Fibroblast of skin of left biceps (primary cell): Measurements from ENCODE around the gene DNAJA2.
A peak's percentile ranks its signal among the peaks of the same experiment; 100 is the strongest.
"Not testable (repeated sequence)": the region's sequence is repeated elsewhere in the genome, so short reads cannot be mapped to it uniquely, and the experiment has no call there.

Source experiments
- DNase-seq, 2 experiments: peaks; one replicate each; pipeline ENCODE4 v3.0.0-alpha.2; 2013; ENCODE audit warnings: low read depth in 2 of 2

Gene DNAJA2

DNA sequence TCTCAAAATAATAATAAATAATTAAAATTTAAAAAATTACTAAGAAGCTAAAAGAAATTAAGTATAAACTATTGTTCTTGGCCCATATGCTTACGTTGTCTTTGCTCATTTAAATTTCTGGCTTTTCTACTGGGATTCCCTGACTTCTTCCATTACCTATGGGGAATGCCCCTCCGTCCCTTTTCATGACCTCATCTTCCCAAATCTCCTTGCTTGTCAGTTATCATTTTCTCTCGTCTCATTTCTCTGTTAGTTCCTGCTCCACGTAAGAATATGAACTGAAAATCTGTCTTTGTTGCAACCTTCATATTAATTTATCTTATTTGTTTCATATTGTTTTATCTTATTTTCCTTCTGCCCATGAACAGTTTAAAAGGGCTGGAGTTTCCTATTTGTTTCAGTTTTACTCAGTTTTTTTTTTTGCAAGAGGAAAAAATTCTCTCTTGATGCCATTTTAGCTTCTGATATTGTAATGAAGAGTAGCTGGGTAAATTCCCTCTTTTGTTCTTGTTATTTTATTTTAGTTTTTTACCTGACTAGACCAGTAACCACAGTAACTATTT, 2.5 kb upstream of the DNAJA2 start:
- DNase-seq = no peak

- DNase-seq = no peak
Measured at GRCh38 chr16:46975165-46975564, 1.7 kb upstream of the DNAJA2 start.

DNA sequence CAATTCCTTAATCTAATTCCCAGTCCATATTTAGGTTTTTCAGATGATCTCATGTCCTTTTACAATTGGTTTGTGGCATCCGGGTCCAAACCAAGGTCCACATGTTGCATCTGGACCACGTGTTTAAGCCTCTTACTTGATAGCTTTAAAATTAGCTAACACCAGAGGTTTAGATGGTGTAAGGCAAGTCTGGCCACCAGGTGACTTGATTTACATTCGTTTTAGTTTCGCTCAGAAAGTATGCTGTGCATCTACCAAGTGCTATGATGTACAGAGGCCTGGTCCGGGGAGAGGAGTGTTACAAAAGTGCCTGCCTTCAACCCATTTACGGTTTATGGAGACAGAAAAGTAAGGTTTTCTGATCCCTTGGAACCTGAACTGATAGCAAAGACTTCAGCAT, 878 bp upstream of the DNAJA2 start:
- no peak for DNase-seq

- no peak for DNase-seq
Measured at GRCh38 chr16:46973996-46974324, 486 bp upstream of the DNAJA2 start.

- no peak for DNase-seq
Measured at GRCh38 chr16:46972429-46973206, 856 bp downstream of the DNAJA2 start.

DNA sequence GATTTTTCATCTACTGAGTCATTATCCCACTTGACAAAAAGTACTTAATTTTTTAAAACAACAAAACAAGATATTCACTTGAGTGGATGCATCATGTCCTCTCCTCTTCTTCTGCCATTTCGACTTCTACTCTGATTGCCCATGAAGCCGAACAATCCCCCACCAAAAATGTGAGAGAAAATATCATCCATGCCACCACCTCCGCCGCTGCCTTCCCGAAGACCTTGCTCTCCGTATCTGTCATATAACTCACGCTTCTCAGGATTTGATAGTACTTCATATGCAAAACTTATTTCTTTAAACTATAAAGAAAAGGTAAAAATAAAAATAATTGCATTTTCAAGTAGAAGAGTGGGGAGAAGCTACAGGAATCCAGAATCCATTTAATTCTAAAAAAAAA, 2.2 kb downstream of the DNAJA2 start:
- no peak for DNase-seq

GRCh38 chr16:46970089-46970488, 3.4 kb downstream of the DNAJA2 start:
- no peak for DNase-seq

GRCh38 chr16:46968063-46968435, 5.4 kb downstream of the DNAJA2 start:
- DNase-seq = no peak

DNA sequence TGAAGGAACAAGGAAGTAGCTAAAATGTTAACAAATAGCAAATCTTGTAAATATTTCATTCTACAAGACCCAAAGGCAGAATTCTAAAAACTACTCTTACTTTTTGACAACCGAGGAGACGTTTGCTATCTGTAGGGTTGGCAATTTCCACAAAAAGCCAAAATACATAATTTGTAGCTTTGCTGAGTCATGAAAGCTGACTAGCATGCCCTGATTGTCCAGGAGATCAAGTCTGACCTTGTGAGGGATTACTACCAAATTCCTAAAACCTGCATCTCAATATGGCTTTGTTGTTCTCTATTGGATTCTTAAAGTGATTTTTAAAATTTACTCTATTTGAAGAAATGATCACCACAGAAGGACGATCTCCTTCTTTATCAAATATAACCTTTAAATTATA, 10.8 kb downstream of the DNAJA2 start:
- no peak for DNase-seq

- no peak for DNase-seq
Measured at GRCh38 chr16:46961373-46962353, 11.8 kb downstream of the DNAJA2 start.

- DNase-seq = no peak
Measured at GRCh38 chr16:46954562-46954961, 18.9 kb downstream of the DNAJA2 start.

DNA sequence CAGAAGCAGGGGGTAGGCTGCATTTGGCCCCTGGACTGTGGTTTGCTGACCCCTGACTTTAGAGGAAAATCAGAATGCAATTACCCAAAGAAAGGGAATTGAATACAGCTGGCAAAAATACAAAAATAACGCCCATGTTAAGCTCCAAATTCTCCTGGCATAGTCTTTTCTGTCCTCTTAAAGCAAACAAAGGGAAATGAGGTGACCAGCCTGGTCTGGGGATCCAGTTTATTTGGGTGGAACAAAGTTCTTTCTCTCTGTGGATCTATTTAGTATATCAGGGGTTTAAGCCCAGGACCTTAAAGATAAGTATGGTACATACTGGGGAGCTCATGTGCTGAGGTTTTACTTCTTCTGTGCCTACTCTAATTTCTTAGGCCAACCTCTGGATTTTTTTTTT, 23.5 kb downstream of the DNAJA2 start:
- DNase-seq = no peak

- DNase-seq = no peak
Measured at GRCh38 chr16:46949241-46949892, 24.1 kb downstream of the DNAJA2 start.

DNA sequence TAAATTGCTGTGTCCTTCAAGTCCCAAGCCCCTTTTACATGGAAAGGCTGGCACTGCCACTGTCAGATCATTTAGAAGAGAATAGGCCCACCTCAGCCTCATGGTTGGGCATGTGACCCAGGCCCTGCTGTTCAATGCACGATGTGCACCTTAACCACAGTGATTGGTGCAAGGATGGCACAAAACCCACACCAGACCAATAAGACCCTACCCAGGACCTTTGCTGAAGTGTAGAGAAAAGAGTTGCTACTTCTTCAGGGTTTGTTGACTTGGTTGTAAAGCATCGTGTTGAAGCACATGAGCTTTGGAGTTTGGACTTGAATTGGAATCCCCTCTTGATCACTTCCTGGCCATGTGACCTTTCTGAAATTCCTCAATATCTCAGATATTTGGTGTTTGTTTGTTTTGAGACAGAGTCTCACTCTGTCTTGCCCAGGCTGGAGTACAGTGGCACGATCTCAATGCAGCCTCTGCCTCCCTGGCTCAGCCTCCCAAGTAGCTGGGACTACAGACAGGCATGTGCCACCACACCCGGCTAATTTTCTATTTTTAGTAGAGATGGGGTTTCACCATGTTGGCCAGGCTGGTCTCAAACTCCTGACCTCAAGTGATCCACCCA, 24.8 kb downstream of the DNAJA2 start:
- no peak for DNase-seq

- no peak for DNase-seq
Measured at GRCh38 chr16:46947900-46948547, 25.4 kb downstream of the DNAJA2 start.

- DNase-seq = not testable (repeated sequence)
Measured at GRCh38 chr16:46944713-46945112, 28.8 kb downstream of the DNAJA2 start.

GRCh38 chr16:46937536-46937935, 35.9 kb downstream of the DNAJA2 start:
- DNase-seq = no peak

DNA sequence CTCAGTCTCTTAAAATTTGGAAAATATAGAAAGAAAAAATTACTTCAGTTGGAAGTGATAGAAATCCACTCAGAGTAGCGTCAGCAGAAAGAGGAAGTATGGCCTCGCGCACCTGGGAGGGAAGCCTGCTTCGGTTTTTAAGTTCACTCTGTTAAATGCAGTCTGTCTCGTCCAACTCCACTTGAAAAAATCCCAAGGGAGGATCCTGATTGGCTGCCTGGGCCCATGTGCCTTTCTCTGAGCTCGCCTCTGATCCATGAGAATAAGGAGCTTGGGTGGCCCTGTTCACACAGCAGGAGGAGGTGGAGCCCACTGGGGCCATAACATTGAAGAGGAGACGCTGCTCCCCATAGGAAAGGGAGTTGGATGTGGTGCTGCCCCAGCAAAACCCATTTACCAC, 40.7 kb downstream of the DNAJA2 start:
- DNase-seq = no peak

- no peak for DNase-seq
Measured at GRCh38 chr16:46930861-46931260, 42.6 kb downstream of the DNAJA2 start.

GRCh38 chr16:46929378-46930332, 43.8 kb downstream of the DNAJA2 start:
- DNase-seq = peak in 1 of 2 experiments; percentile 8
